Esophagus squamous epithelium (tissue), 4 donors: Measurements from ENCODE around the gene FAM3C.

Experiments
- CTCF ChIP-seq, 6 experiments: fragments of 450-650 bp in 4 of 6; fragments of 200-600 bp in 2 of 6; sonication (generic) in 2 of 6; IDR thresholded peaks; one replicate each; pipeline ENCODE4 v1.5.1; 2016 to 2019; ENCODE audit warnings: antibody characterized with exemption in 6 of 6, mild to moderate bottlenecking in 4 of 6, moderate library complexity in 4 of 6
- POLR2A ChIP-seq, 4 donors: fragments of 450-650 bp; IDR thresholded peaks; one replicate each; pipeline ENCODE4 v1.6.1; 2017; ENCODE audit warnings: antibody characterized with exemption in 4 of 4, mild to moderate bottlenecking in 4 of 4, moderate library complexity in 3 of 4

DNA sequence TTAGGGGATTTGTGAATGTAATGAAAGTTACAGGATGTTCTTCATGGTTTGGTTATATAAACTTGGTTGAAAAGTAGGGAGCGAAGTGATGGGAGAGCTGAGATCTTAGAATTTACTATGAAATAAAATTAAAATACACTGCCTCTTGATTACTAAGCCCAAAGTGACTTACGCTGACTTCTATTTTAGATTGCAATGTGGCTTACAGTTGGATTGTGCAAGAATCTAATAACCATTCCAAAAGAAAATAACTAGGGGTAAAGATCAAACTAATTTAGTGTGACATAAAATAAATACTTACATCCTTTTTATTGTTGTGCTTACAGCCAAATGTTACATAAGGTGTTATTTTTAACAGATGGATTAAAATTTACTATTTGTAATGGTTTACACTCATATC, 52.0 kb downstream of the FAM3C start:
- no peak for TF ChIP-seq POLR2A (IDR thresholded peaks at IDR 0.05)
- TF ChIP-seq CTCF (IDR thresholded peaks at IDR 0.05): no peak
